OCI-LY3 (cell line): ENCODE measurements around the gene EFCAB6.

ENCODE experiments used
- H2AFZ ChIP-seq: fragments of 200-600, 300-600 bp; shearing (Covaris generic); 2 replicates; pipeline ENCODE4 v1.6.0; 2014; ENCODE audit warnings: antibody characterized with exemption, low read depth, low read length
- H3K27ac ChIP-seq: fragments of 200-600, 300-600 bp; sonication (generic); 2 replicates; pipeline ENCODE4 v1.5.1; 2014; ENCODE audit warnings: mild to moderate bottlenecking, low read length, moderate library complexity, mixed read lengths
- H3K27me3 ChIP-seq: fragments of 200-600, 300-600 bp; sonication (generic); 2 replicates; pipeline ENCODE4 v1.6.1; 2014; ENCODE audit warnings: low read depth, low read length, mixed read lengths
- H3K36me3 ChIP-seq: fragments of 200-600, 300-600 bp; sonication (generic); replicated peaks from 2 replicates; pipeline ENCODE3; 2014; ENCODE audit warnings: low read depth, low read length, mixed read lengths
- H3K4me1 ChIP-seq: fragments of 300-600, 200-600 bp; sonication (generic); 2 replicates; pipeline ENCODE4 v1.6.1; 2014; ENCODE audit warnings: low read length, mixed read lengths
- H3K4me2 ChIP-seq: fragments of 200-600, 300-600 bp; sonication (generic); 2 replicates; pipeline ENCODE4 v1.6.1; 2014; ENCODE audit warnings: low read length, mixed read lengths
- H3K4me3 ChIP-seq: fragments of 300-600, 200-600 bp; sonication (generic); 2 replicates; pipeline ENCODE4 v1.5.1; 2014; ENCODE audit warnings: antibody characterized with exemption, mild to moderate bottlenecking, low read length, moderate library complexity
- H3K79me2 ChIP-seq: fragments of 300-600, 200-600 bp; shearing (Covaris generic); 2 replicates; pipeline ENCODE4 v1.6.1; 2014; ENCODE audit warnings: mild to moderate bottlenecking, low read length, mixed read lengths
- H3K9ac ChIP-seq: fragments of 300-600, 200-600 bp; shearing (Covaris generic); 2 replicates; pipeline ENCODE4 v1.6.0; 2014; ENCODE audit warnings: mild to moderate bottlenecking, low read length, moderate library complexity
- H3K9me3 ChIP-seq: fragments of 200-600, 300-600 bp; shearing (Covaris generic); 2 replicates; pipeline ENCODE4 v1.6.1; 2014; ENCODE audit warnings: low read length, mixed read lengths; ENCODE audit not compliant: insufficient read depth
- H4K20me1 ChIP-seq: fragments of 200-600, 300-600 bp; sonication (generic); 2 replicates; pipeline ENCODE4 v1.6.1; 2016; ENCODE audit warnings: low read length, mixed read lengths; ENCODE audit not compliant: insufficient read depth
- EZH2phosphoT487 ChIP-seq: fragments of 200-600 bp; shearing (Covaris generic); IDR thresholded peaks from 2 replicates; pipeline ENCODE4 v1.6.1; 2018; ENCODE audit warnings: antibody characterized with exemption, mixed run types, low read depth
- TF ChIP-seq, protein P1 (sequence below): fragments of 200-600, 300-600 bp; sonication (generic); IDR thresholded peaks from 2 replicates; pipeline ENCODE4 v1.5.1; 2014; ENCODE audit warnings: antibody characterized with exemption, low read length, low read depth

Gene EFCAB6

DNA sequence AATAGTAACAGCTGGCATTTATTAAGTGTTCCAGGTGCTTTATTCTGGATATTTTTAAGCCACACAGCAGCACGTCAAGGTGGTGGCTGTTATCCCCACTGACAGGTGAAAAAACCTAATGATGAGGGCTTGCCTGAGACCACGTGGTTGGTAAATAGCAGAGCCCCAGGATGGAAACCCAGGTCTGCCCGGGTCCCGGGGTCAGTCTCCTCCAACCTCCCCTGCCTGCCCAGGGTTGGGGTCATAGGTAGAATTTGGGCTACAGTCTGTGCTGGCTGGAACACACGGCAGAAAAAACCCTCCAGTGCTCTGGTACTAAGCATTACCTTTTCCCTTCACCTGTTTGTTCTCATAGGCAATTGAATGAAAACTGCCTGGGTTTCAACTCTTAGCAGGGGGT is 57.9 kb downstream of the EFCAB6 start:
- Histone ChIP-seq H3K4me3 (no peak overlapping the region), H3K9me3 (no peaks in the 10 kb centered on the region), H3K79me2 (no peaks in the 10 kb centered on the region), H3K27me3 (peaks cover 59% of the 10 kb centered on the region), H3K36me3 (no peaks in the 10 kb centered on the region), H2AFZ (no peak overlapping the region), H3K4me2 (no peak overlapping the region), H3K27ac (no peak overlapping the region), H3K4me1 (0 out of 2 replicates have a peak, but pooled peaks cover 6% of the 10 kb centered on the region), H4K20me1 (no peaks in the 10 kb centered on the region), H3K9ac (no peak overlapping the region)
- TF ChIP-seq, protein P1, sequence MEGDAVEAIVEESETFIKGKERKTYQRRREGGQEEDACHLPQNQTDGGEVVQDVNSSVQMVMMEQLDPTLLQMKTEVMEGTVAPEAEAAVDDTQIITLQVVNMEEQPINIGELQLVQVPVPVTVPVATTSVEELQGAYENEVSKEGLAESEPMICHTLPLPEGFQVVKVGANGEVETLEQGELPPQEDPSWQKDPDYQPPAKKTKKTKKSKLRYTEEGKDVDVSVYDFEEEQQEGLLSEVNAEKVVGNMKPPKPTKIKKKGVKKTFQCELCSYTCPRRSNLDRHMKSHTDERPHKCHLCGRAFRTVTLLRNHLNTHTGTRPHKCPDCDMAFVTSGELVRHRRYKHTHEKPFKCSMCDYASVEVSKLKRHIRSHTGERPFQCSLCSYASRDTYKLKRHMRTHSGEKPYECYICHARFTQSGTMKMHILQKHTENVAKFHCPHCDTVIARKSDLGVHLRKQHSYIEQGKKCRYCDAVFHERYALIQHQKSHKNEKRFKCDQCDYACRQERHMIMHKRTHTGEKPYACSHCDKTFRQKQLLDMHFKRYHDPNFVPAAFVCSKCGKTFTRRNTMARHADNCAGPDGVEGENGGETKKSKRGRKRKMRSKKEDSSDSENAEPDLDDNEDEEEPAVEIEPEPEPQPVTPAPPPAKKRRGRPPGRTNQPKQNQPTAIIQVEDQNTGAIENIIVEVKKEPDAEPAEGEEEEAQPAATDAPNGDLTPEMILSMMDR, result no peak
- no peak for TF ChIP-seq EZH2phosphoT487

DNA sequence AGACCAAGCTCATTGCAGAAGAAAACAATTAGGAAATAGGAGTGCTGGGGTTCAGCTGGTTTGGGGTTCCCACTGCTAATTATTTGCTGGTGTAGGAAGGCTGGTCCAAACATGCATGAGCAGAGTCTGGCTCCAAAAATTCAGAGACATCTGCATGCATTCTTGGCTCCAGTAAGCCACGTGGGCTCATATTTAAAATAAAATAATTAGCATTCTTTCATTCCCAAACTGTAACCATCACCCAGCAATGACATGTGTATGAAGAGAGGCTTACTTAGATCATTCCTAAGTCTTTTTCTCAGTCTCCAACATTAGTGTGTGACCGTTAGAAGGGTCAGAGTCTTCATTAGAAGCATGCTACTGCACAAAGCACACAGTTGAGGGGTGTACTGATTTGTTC is 58.4 kb downstream of the EFCAB6 start:
- Histone ChIP-seq H3K4me3 (no peak overlapping the region), H2AFZ (no peak overlapping the region), H3K9me3 (no peaks in the 10 kb centered on the region), H3K4me2 (no peak overlapping the region), H3K79me2 (no peaks in the 10 kb centered on the region), H3K36me3 (no peaks in the 10 kb centered on the region), H3K9ac (no peak overlapping the region), H4K20me1 (no peaks in the 10 kb centered on the region), H3K27ac (no peak overlapping the region), H3K4me1 (0 out of 2 replicates have a peak, but pooled peaks cover 6% of the 10 kb centered on the region), H3K27me3 (peaks cover 60% of the 10 kb centered on the region)
- TF ChIP-seq, protein P1, result no peak
- no peak for TF ChIP-seq EZH2phosphoT487

DNA sequence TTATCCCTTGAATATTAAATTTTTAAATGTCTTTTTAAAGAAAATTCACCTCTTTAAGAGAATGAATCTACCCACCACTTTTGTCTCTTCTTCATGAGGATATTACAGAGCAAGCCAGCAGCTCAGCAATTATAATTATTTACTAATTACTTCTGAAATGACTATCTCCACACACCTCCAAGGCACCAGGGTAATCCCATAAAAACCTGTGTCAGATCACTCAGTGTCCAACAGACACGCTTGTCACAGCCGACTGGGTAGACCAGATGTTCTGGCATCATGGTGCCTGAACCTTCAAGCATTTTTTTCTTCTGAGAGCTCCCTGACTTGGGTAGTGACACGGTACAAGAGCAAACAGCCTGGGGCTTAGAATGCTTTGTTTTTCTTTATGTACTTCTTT is 61.4 kb downstream of the EFCAB6 start:
- H3K27me3 ChIP-seq, result peaks cover 63% of the 10 kb centered on the region
- H3K36me3 ChIP-seq, result no peaks in the 10 kb centered on the region
- H4K20me1 ChIP-seq, result no peaks in the 10 kb centered on the region
- H3K4me2 ChIP-seq, result no peak overlapping the region
- H3K79me2 ChIP-seq, result no peaks in the 10 kb centered on the region
- no peak for TF ChIP-seq EZH2phosphoT487
- TF ChIP-seq, protein P1, result no peak
- 0 out of 2 replicates have a peak, but pooled peaks cover 6% of the 10 kb centered on the region for H3K4me1 ChIP-seq
- H2AFZ ChIP-seq, result no peak overlapping the region
- H3K9me3 ChIP-seq, result no peaks in the 10 kb centered on the region
- H3K9ac ChIP-seq, result no peak overlapping the region
- H3K27ac ChIP-seq, result no peak overlapping the region
- no peak overlapping the region for H3K4me3 ChIP-seq

DNA sequence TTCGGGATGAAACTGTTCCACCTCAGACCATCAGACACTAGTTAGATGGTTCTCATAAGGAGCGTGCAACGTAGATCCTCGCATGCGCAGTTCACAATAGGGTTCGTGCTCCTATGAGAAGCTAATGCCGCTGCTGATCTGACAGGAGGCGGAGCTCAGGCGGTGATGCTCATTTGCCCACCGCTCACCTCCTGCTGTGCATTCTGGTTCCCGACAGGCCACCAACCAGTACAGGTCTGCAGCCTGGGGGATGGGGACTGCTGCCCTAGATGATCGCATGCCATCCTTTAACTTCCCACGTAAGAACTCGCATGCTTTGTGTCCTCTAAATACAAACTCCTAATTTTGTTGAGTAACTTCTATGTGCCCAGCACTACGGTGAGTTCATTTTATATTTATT is 62.6 kb downstream of the EFCAB6 start:
- no peaks in the 10 kb centered on the region for H3K9me3 ChIP-seq
- H3K4me3 ChIP-seq, result no peak overlapping the region
- no peak overlapping the region for H3K4me2 ChIP-seq
- peaks cover 7% of the 10 kb centered on the region for H3K4me1 ChIP-seq
- no peaks in the 10 kb centered on the region for H4K20me1 ChIP-seq
- no peaks in the 10 kb centered on the region for H3K79me2 ChIP-seq
- H3K27ac ChIP-seq, result no peak overlapping the region
- no peak overlapping the region for H2AFZ ChIP-seq
- no peaks in the 10 kb centered on the region for H3K36me3 ChIP-seq
- TF ChIP-seq, protein P1, result no peak
- TF ChIP-seq EZH2phosphoT487, result no peak
- H3K9ac ChIP-seq, result no peak overlapping the region
- peaks cover 59% of the 10 kb centered on the region for H3K27me3 ChIP-seq
